ENCODE results near the gene C1QTNF12.

Gene C1QTNF12

DNA sequence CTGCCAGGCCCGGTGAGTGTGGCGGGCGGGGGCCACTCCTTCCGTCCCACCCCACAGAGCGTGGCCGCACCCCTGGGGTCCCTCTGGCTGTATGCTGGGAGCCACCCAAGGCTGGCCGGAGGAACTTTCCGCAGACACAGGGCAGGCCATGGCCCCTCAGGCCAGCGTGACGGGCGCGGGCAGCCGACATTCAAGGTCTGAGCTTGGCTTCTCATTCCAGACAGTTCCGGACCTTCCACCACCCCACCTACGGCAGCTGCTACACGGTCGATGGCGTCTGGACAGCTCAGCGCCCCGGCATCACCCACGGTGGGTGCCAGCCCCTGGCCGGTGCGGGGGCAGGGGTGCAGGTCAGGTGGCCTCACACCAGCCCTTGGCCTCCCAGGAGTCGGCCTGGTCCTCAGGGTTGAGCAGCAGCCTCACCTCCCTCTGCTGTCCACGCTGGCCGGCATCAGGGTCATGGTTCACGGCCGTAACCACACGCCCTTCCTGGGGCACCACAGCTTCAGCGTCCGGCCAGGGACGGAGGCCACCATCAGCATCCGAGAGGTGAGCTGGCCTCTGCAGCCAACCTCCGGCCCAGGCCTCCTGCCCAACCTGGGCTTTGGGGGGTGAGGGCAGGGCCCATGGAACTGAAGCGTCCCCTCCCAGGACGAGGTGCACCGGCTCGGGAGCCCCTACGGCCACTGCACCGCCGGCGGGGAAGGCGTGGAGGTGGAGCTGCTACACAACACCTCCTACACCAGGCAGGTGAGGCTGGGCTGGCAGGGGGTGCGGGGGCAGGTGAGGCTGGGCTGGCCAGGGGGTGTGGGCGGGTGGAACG, 41.0 kb upstream of the C1QTNF12 start:
- H3K27ac ChIP-seq (replicated peaks), result no peak overlapping the region
- TF ChIP-seq GABPA (IDR thresholded peaks at IDR 0.05; ENCODE audit: low read depth), result no peak
- TF ChIP-seq POLR2AphosphoS5 (IDR thresholded peaks at IDR 0.05; ENCODE audit: low read depth), result no peak
- TF ChIP-seq CTCF (IDR thresholded peaks at IDR 0.05; ENCODE audit: insufficient read depth, low read length), result no peak
- TF ChIP-seq SPI1 (IDR thresholded peaks at IDR 0.05; ENCODE audit: borderline replicate concordance, low read depth), result no peak
- TF ChIP-seq, protein P1, sequence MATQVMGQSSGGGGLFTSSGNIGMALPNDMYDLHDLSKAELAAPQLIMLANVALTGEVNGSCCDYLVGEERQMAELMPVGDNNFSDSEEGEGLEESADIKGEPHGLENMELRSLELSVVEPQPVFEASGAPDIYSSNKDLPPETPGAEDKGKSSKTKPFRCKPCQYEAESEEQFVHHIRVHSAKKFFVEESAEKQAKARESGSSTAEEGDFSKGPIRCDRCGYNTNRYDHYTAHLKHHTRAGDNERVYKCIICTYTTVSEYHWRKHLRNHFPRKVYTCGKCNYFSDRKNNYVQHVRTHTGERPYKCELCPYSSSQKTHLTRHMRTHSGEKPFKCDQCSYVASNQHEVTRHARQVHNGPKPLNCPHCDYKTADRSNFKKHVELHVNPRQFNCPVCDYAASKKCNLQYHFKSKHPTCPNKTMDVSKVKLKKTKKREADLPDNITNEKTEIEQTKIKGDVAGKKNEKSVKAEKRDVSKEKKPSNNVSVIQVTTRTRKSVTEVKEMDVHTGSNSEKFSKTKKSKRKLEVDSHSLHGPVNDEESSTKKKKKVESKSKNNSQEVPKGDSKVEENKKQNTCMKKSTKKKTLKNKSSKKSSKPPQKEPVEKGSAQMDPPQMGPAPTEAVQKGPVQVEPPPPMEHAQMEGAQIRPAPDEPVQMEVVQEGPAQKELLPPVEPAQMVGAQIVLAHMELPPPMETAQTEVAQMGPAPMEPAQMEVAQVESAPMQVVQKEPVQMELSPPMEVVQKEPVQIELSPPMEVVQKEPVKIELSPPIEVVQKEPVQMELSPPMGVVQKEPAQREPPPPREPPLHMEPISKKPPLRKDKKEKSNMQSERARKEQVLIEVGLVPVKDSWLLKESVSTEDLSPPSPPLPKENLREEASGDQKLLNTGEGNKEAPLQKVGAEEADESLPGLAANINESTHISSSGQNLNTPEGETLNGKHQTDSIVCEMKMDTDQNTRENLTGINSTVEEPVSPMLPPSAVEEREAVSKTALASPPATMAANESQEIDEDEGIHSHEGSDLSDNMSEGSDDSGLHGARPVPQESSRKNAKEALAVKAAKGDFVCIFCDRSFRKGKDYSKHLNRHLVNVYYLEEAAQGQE (IDR thresholded peaks at IDR 0.05; ENCODE audit: insufficient replicate concordance, low read depth), result no peak
- DNase-seq (ENCODE audit: low read depth in 1 of 2, low spot score in 1 of 2), result no peak
- H3K4me3 ChIP-seq (replicated peaks; ENCODE audit: insufficient read depth, low read length), result no peak overlapping the region
- H3K27me3 ChIP-seq (ENCODE audit: insufficient read depth, poor library complexity, severe bottlenecking), result no peaks in the 10 kb centered on the region

- Histone ChIP-seq H3K27ac (replicated peaks) (no peak overlapping the region), H3K27me3 (ENCODE audit: insufficient read depth, poor library complexity, severe bottlenecking) (no peaks in the 10 kb centered on the region), H3K4me3 (replicated peaks; ENCODE audit: insufficient read depth, low read length) (no peak overlapping the region)
- no peak for TF ChIP-seq POLR2AphosphoS5 (IDR thresholded peaks at IDR 0.05; ENCODE audit: low read depth)
- TF ChIP-seq, protein P1 (IDR thresholded peaks at IDR 0.05; ENCODE audit: insufficient replicate concordance, low read depth), result no peak
- TF ChIP-seq CTCF (IDR thresholded peaks at IDR 0.05; ENCODE audit: insufficient read depth, low read length), result no peak
- TF ChIP-seq GABPA (IDR thresholded peaks at IDR 0.05; ENCODE audit: low read depth), result no peak
- TF ChIP-seq SPI1 (IDR thresholded peaks at IDR 0.05; ENCODE audit: borderline replicate concordance, low read depth), result no peak
- no peak for DNase-seq (ENCODE audit: low read depth in 1 of 2, low spot score in 1 of 2)
These were observed 40.1 kb upstream of the C1QTNF12 start for GRCh38 chr1:1286313-1287261.

DNA sequence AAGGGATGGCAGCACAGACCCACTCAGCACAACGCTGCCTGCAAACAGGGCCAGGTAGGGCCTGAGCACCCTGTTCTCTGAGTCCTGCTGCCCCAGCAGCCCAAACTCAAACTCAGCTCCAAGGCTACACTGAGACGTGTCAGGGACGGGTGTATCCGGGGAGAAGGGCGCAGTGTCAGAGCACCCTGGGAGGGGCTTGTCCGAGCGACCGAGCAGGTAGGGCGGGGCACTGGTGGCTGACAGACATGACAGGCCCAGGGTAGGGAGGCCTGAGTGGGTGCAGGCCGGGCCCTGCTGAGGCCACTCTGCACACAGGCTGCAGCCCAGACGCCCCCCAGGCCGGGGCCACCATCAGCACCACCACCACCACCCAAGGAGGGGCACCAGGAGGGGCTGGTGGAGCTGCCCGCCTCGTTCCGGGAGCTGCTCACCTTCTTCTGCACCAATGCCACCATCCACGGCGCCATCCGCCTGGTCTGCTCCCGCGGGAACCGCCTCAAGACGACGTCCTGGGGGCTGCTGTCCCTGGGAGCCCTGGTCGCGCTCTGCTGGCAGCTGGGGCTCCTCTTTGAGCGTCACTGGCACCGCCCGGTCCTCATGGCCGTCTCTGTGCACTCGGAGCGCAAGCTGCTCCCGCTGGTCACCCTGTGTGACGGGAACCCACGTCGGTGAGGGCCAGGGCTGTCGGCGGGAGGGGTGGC, 39.2 kb upstream of the C1QTNF12 start:
- Histone ChIP-seq H3K27ac (replicated peaks) (no peak overlapping the region), H3K4me3 (replicated peaks; ENCODE audit: insufficient read depth, low read length) (no peak overlapping the region), H3K27me3 (ENCODE audit: insufficient read depth, poor library complexity, severe bottlenecking) (no peaks in the 10 kb centered on the region)
- TF ChIP-seq, protein P1 (IDR thresholded peaks at IDR 0.05; ENCODE audit: insufficient replicate concordance, low read depth), result no peak
- no peak for TF ChIP-seq POLR2AphosphoS5 (IDR thresholded peaks at IDR 0.05; ENCODE audit: low read depth)
- TF ChIP-seq GABPA (IDR thresholded peaks at IDR 0.05; ENCODE audit: low read depth), result no peak
- no peak for DNase-seq (ENCODE audit: low read depth in 1 of 2, low spot score in 1 of 2)

Measured in HL-60 (cell line).